Left lung (tissue), 10 donors: Measurements from ENCODE around the gene CTNNAL1. TPM values are rescaled to one million over a fixed set of nuclear protein-coding genes. Genes with fewer than 3 reads are reported as not detected.

ENCODE experiments used
- ATAC-seq: fragments of 200-7000 bp; cut with Tn5 transposase; one replicate; pipeline ENCODE4 v1.9.1; 2020; ENCODE audit warnings: moderate library complexity
- DNase-seq, 4 donors: peaks; one replicate each; pipeline ENCODE4 v3.0.0-alpha.2; 2013 to 2020
- H3K27ac ChIP-seq, 2 donors: fragments of 200-600 bp; sonication (generic) in 1 of 2; one replicate each; pipeline versions ENCODE4 v1.5.0 to v1.8.0; 2020 to 2021
- H3K27me3 ChIP-seq, 2 donors: fragments of 200-600 bp; sonication (generic) in 1 of 2; one replicate each; pipeline versions ENCODE4 v1.5.0 to v1.8.0; 2020 to 2021
- H3K36me3 ChIP-seq, 2 donors: fragments of 200-600 bp; sonication (generic) in 1 of 2; one replicate each; pipeline versions ENCODE4 v1.5.0 to v1.8.0; 2020 to 2021
- H3K4me1 ChIP-seq, 2 donors: fragments of 200-600 bp; one replicate each; pipeline ENCODE4 v1.8.0; 2021
- H3K4me3 ChIP-seq, 2 donors: fragments of 200-600 bp; sonication (generic) in 1 of 2; one replicate each; pipeline versions ENCODE4 v1.5.0 to v1.8.0; 2020 to 2021; ENCODE audit warnings: mild to moderate bottlenecking in 1 of 2
- H3K9me3 ChIP-seq, 2 donors: fragments of 200-600 bp; sonication (generic) in 1 of 2; one replicate each; pipeline versions ENCODE4 v1.5.0 to v1.8.0; 2020 to 2021
- CTCF ChIP-seq, 2 donors: fragments of 200-600 bp; sonication (generic) in 1 of 2; IDR thresholded peaks; one replicate each; pipeline versions ENCODE4 v1.5.0 to v1.8.0; 2021; ENCODE audit warnings: antibody characterized with exemption in 2 of 2
- intact Hi-C, 2 donors: fragments of 100-400 bp; cut with DNase I; formaldehyde crosslinking; loops; one replicate each; pipeline versions ENCODE4 v1.11.2 to v1.14.2; 2022
- polyA plus RNA-seq, 6 donors: library from polyadenylated mRNA; unstranded; fragments of 120-200 nt; gene quantifications; one replicate each; pipeline ENCODE4 v1.2.1, GENCODE V29; 2013; ENCODE audit not compliant: insufficient read length in 6 of 6
- total RNA-seq, 2 donors: library from RNA; stranded (reverse); fragmentation: NEBNext Ultra II Directional; extraction: Animal tissue kit (Norgen Biotek cat#: 25700); gene quantifications; one replicate each; pipeline ENCODE4 v1.2.1, GENCODE V29; 2021
- donor health status: DM: no; HTN: yes; CAD: no.
- donor health status: DM: no; HTN: no; CAD: no.

The CTNNAL1 gene
- total and polyA plus RNA-seq, 8 donors = 47.7 to 102 (median 87.8) TPM

- intact Hi-C loops = no loop called here
- H3K4me3 ChIP-seq = no peak overlapping the region
- no peak overlapping the region for H3K27ac ChIP-seq
- peaks cover under 1 to 9% of the 10 kb centered on the region in 2 donors for H3K4me1 ChIP-seq
- DNase-seq (no peak), ATAC-seq (no peak)
- H3K27me3 ChIP-seq = no peaks in the 10 kb centered on the region
- TF ChIP-seq CTCF (IDR thresholded peaks at IDR 0.05) = no peak
- H3K9me3 ChIP-seq = no peaks in the 10 kb centered on the region
- peaks cover 0 to 56% of the 10 kb centered on the region in 2 donors for H3K36me3 ChIP-seq
These were observed 73.3 kb downstream of the CTNNAL1 start for GRCh38 chr9:108939975-108940374.

- H3K4me1 ChIP-seq = peaks cover 7 to 20% of the 10 kb centered on the region in 2 donors
- H3K9me3 ChIP-seq = no peaks in the 10 kb centered on the region
- H3K27ac ChIP-seq = no peak overlapping the region
- peaks cover 0 to 44% of the 10 kb centered on the region in 2 donors for H3K36me3 ChIP-seq
- no peak for DNase-seq
- intact Hi-C loops = no loop called here
- TF ChIP-seq CTCF (IDR thresholded peaks at IDR 0.05) = no peak
- H3K27me3 ChIP-seq = no peaks in the 10 kb centered on the region
- H3K4me3 ChIP-seq = no peak overlapping the region
- ATAC-seq = no peak
These were observed 75.6 kb downstream of the CTNNAL1 start for GRCh38 chr9:108937561-108938305.

GRCh38 chr9:108934323-108934893, 78.9 kb downstream of the CTNNAL1 start, which contains the start of gene ABITRAM:
ABITRAM (plus strand) TSS chr9:108934400; CDS start chr9:108934487, 87 bp downstream.
- no peaks in the 10 kb centered on the region for H3K9me3 ChIP-seq
- ATAC-seq (peak; percentile 91), DNase-seq (peak; percentile 77 to 93 (median 90))
- peak within 1 kb of the TSS; percentile 92 to 95 for H3K4me3 ChIP-seq
- no peaks in the 10 kb centered on the region for H3K27me3 ChIP-seq
- TF ChIP-seq CTCF (IDR thresholded peaks at IDR 0.05) = no peak
- intact Hi-C loops = no loop called here
- H3K27ac ChIP-seq = peak within 1 kb of the TSS; percentile 91 to 92
- H3K4me1 ChIP-seq = peaks cover 8 to 29% of the 10 kb centered on the region in 2 donors
- peaks cover 0 to 29% of the 10 kb centered on the region in 2 donors for H3K36me3 ChIP-seq

GRCh38 chr9:108933718-108934322, 79.5 kb downstream of the CTNNAL1 start, which contains the start of gene ELP1:
ELP1 (minus strand) TSS chr9:108934124; CDS start chr9:108931146, 2,978 bp downstream.
- H3K27ac ChIP-seq = peak within 1 kb of the TSS; percentile 91 to 92
- H3K4me3 ChIP-seq = peak within 1 kb of the TSS; percentile 92 to 95
- H3K27me3 ChIP-seq = no peaks in the 10 kb centered on the region
- H3K36me3 ChIP-seq = peaks cover 0 to 28% of the 10 kb centered on the region in 2 donors
- no peaks in the 10 kb centered on the region for H3K9me3 ChIP-seq
- H3K4me1 ChIP-seq = peaks cover 8 to 29% of the 10 kb centered on the region in 2 donors
- ATAC-seq = peak; percentile 92
- TF ChIP-seq CTCF (IDR thresholded peaks at IDR 0.05) = peak in 1 of 2 donors; percentile 14
- intact Hi-C loops = no loop called here
- DNase-seq = peak; percentile 90 to 98 (median 94)
